ENCODE data around the gene LSS. TPM values are rescaled to one million over a fixed set of nuclear protein-coding genes. Genes with fewer than 3 reads are reported as not detected.
"Not testable (repeated sequence)": the region's sequence is repeated elsewhere in the genome, so short reads cannot be mapped to it uniquely, and the experiment has no call there.

LSS gene
- total RNA-seq, 1 experiment from 2014 or later = 27.3 TPM

DNA sequence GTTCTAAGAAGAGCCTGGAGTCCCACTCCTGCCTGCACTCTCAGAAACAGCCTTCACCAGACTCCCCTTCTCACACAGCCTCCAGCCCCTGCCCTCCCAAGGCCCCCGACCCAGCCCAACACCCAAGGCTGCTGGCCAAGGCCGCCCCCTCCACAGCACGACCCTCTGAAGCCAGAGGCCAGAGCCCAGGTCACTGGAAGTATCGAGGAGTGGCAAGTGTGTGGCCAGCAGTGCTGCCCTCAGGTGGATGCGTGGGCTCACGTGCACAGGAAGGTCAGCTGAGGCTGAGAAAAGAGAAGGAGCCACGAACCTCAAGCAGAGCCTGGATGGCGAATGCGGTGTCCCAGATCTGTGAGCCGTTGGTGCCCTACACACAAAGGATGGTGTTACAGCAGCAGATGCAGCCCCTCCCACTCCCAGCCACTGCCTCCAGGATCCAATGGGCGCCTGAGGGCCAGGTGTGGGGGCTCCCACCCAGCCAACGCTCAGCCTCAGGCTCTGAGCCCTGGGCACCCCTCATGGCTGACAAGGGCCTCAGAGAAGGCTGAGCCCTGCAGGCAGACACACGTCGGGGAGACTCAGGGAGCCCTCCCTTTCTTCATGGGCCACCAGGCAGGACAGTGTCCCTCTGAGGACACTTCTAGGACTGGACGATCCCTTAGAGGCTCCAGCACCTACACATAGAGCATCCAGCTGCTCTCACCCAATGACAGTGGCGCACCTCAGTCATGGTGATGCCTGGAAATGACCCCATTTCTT lies 18.0 kb downstream of the LSS start:
- Histone ChIP-seq H3K36me3 (peaks cover 20% of the 10 kb centered on the region), H3K27ac (no peak overlapping the region), H3K27me3 (replicated peaks) (no peaks in the 10 kb centered on the region), H3K9me3 (replicated peaks) (no peaks in the 10 kb centered on the region), H3K4me1 (replicated peaks) (no peaks in the 10 kb centered on the region), H3K4me3 (no peak overlapping the region)
- DNase-seq (ENCODE audit: low read depth in 1 of 2, low spot score in 2 of 2) = no peak

- Histone ChIP-seq H3K27me3 (replicated peaks) (no peaks in the 10 kb centered on the region), H3K27ac (no peak overlapping the region), H3K4me1 (replicated peaks) (no peaks in the 10 kb centered on the region), H3K9me3 (replicated peaks) (no peaks in the 10 kb centered on the region), H3K4me3 (no peak overlapping the region), H3K36me3 (peaks cover 22% of the 10 kb centered on the region)
- DNase-seq (ENCODE audit: low read depth in 1 of 2, low spot score in 2 of 2) = no peak
Observed at GRCh38 chr21:46208761-46209721, 19.5 kb downstream of the LSS start.

DNA sequence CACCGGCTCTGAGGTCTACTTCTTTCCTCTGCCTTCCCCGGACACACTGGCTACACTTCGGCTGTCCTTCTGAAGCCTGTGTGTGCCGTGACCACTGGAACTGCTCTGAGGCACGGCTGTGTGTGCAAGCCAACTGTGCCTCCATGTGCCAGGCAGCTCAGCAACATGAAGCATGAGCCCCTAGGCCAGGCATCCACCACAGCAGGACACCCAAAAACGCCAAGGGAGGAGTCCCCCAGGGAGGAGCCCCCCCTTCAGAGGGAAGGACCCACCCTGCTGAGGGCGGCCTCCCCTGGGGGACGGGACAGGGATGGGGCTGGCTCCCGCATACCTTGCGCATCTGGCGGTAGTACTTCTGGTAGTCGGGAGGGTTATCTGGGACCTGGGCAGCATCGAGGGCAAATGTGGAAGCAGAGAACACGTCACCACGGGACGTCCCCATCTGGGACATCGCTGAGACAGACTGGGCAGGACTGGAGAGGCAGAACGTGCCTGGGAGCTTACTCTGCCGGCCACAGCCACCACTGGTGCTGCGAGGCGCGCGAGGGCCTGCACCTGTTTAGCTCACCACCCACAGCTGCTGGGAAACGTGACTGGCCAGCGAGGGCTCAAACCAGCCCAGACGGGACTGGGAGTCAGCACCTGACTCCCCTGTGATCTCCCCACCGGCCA lies 20.5 kb downstream of the LSS start:
- H3K27ac ChIP-seq = no peak overlapping the region
- no peaks in the 10 kb centered on the region for H3K9me3 ChIP-seq (replicated peaks)
- no peak for DNase-seq (ENCODE audit: low read depth in 1 of 2, low spot score in 2 of 2)
- no peaks in the 10 kb centered on the region for H3K27me3 ChIP-seq (replicated peaks)
- H3K4me1 ChIP-seq (replicated peaks) = no peaks in the 10 kb centered on the region
- H3K36me3 ChIP-seq = peaks cover 22% of the 10 kb centered on the region
- H3K4me3 ChIP-seq = no peak overlapping the region

DNA sequence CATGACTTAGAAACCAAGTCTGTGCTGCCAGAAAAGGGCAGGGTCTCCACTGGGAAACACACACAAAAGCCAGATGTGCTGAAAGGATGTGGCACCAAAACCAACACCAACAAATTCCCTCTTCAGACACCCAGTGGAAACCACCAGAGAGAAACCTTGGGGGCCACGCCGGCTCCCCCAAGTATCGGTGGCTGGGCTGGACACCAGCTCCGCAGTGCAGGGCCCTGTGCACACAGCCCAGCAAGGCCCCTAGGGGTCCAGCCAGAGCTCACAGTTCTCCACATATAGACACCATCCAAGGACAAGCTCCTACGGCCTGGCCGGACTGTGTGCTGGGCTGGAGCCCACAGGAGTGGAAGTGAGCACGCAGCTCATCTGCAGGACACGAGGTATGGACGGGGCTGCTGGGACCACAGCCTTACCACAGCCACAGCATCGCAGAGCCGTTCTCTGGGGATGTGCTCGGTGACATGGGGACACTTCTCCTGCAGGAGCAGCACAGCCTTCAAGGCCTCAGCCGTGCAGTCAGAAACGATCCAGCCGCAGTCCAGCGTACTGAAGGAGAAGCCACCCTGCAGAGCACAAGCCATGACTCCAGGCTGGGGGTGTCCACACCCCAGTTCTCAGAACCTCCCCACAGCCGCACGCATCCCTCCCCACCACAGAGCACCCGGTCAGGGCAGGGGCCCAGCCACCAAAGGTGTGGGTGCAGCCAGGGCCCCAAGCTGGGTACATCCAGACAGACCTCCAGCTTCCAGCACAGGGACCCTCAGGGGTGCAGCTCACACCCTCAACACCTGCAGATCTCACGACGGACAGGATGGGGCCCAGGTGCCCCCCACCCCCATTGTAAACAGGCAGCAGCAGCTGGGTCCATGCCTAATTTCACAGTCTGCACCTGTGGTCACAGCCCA lies 21.3 kb downstream of the LSS start:
- Histone ChIP-seq H3K4me1 (replicated peaks) (no peaks in the 10 kb centered on the region), H3K4me3 (no peak overlapping the region), H3K9me3 (replicated peaks) (no peaks in the 10 kb centered on the region), H3K27ac (no peak overlapping the region), H3K36me3 (peaks cover 22% of the 10 kb centered on the region), H3K27me3 (replicated peaks) (no peaks in the 10 kb centered on the region)
- no peak for DNase-seq (ENCODE audit: low read depth in 1 of 2, low spot score in 2 of 2)

- no peak overlapping the region for H3K4me3 ChIP-seq
- H3K36me3 ChIP-seq = peaks cover 22% of the 10 kb centered on the region
- DNase-seq (ENCODE audit: low read depth in 1 of 2, low spot score in 2 of 2) = no peak
Observed at GRCh38 chr21:46206163-46207005, 22.2 kb downstream of the LSS start.

DNA sequence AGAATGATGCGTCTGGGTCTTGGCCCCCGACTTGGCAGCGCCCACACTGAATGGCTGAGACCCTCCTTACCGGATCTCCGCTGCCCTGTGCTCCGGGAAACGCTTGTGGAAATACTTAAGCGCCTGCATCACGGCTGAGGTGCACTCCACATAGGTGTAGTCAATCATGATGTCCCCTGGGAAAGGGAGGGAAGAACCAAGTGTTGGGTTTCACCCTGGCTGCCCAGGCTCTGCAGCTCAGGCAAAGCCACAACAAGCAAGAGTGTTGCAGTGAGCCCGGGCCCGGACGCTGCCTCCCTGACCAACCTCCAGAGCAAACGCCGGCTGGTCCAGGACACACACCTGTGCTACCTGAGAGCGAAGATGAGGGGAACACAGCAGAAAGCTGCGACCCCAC lies 22.8 kb downstream of the LSS start:
- H3K36me3 ChIP-seq = peaks cover 22% of the 10 kb centered on the region
- DNase-seq (ENCODE audit: low read depth in 1 of 2, low spot score in 2 of 2) = no peak
- H3K9me3 ChIP-seq (replicated peaks) = no peaks in the 10 kb centered on the region
- H3K4me3 ChIP-seq = no peak overlapping the region
- no peaks in the 10 kb centered on the region for H3K4me1 ChIP-seq (replicated peaks)
- no peak overlapping the region for H3K27ac ChIP-seq
- no peaks in the 10 kb centered on the region for H3K27me3 ChIP-seq (replicated peaks)

More at GRCh38 chr21:46206163-46207005, 22.2 kb downstream of the LSS start:
- H3K9me3 ChIP-seq (replicated peaks) = no peaks in the 10 kb centered on the region
- H3K27me3 ChIP-seq (replicated peaks) = no peaks in the 10 kb centered on the region
- H3K27ac ChIP-seq = no peak overlapping the region
- H3K4me1 ChIP-seq (replicated peaks) = no peaks in the 10 kb centered on the region

DNA sequence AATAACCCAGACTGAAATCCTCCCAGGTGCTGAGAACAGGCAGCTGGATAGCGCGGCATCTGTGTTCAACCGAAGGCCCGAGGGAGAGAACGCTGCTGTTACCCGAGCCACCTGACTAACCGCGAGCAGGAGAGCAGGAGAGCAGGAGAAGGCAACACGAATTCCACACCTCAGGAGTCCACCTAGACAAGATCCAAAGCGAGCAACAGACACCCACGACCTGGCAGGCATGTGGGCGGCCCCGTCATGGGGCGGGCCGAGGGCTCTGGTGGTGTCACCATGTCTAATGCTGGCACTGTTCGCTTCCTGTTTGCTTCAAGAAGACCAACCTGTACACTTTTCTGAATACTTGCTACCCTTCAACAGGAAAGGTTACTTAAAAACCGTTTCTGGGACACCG lies 23.4 kb downstream of the LSS start:
- Histone ChIP-seq H3K4me1 (replicated peaks) (no peaks in the 10 kb centered on the region), H3K36me3 (peaks cover 19% of the 10 kb centered on the region), H3K9me3 (replicated peaks) (no peaks in the 10 kb centered on the region), H3K27ac (no peak overlapping the region), H3K27me3 (replicated peaks) (no peaks in the 10 kb centered on the region), H3K4me3 (no peak overlapping the region)
- DNase-seq (ENCODE audit: low read depth in 1 of 2, low spot score in 2 of 2) = no peak

- no peaks in the 10 kb centered on the region for H3K9me3 ChIP-seq (replicated peaks)
- H3K36me3 ChIP-seq = peaks cover 18% of the 10 kb centered on the region
- no peak overlapping the region for H3K27ac ChIP-seq
- H3K4me3 ChIP-seq = no peak overlapping the region
- H3K27me3 ChIP-seq (replicated peaks) = no peaks in the 10 kb centered on the region
- H3K4me1 ChIP-seq (replicated peaks) = no peaks in the 10 kb centered on the region
- DNase-seq (ENCODE audit: low read depth in 1 of 2, low spot score in 2 of 2) = no peak
Observed at GRCh38 chr21:46203203-46203600, 25.4 kb downstream of the LSS start.

GRCh38 chr21:46202592-46203202 lies 25.9 kb downstream of the LSS start:
- Histone ChIP-seq H3K4me1 (replicated peaks) (no peaks in the 10 kb centered on the region), H3K4me3 (no peak overlapping the region), H3K27ac (no peak overlapping the region), H3K27me3 (replicated peaks) (no peaks in the 10 kb centered on the region), H3K36me3 (peaks cover 18% of the 10 kb centered on the region), H3K9me3 (replicated peaks) (no peaks in the 10 kb centered on the region)
- DNase-seq (ENCODE audit: low read depth in 1 of 2, low spot score in 2 of 2) = no peak

- H3K36me3 ChIP-seq = peaks cover 11% of the 10 kb centered on the region
- not testable (repeated sequence) for H3K4me3 ChIP-seq; DNase-seq (ENCODE audit: low read depth in 1 of 2, low spot score in 2 of 2); H3K27ac ChIP-seq; H3K4me1 ChIP-seq (replicated peaks); H3K27me3 ChIP-seq (replicated peaks); H3K9me3 ChIP-seq (replicated peaks)
Observed at GRCh38 chr21:46200877-46201803, 27.4 kb downstream of the LSS start.
